NCI-H446 (cell line): Measurements from ENCODE around the gene RAB26.

Experiments
- DNase-seq, 2 experiments: peaks; one replicate each; lab custom pipeline; 2025; lab: John Stamatoyannopoulos, UW

Gene RAB26

DNA sequence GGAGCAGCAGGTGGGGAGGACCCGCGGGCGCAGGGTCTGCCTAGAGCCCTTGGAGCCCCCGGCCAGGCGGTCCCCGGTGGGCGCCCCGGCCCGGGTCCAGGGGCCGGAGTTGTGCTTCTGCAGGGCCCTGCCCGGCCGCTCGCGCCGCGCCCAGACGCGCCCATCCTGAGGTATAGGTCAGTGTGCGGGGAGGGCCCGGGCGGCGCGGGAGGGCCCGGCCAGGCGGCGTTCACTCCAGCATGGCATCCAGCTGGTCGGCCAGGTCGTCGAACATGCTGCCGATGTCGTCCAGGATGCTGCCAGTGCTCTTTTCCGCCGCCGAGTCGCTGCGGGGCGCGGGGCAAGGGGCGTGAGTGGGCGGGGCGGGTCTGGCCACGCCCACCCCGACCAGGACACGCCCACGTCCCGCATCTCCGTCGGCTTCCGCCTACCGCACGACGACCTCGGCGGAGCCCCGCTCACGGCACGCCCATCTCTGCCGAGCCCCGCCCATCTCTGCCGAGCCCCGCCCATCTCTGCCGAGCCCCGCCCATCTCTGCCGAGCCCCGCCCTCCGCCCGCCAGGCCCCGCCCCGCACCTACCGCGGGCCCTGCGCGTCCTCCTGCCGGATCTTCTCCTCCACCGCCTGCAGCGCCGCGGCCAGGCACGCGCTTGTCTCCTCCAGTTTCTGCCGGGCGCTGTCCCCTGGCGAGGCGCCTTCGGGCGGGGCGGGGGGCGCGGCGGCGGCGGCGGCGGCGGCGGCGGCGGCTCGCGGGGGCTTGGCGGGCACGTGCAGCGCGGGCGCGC lies 30.1 kb downstream of the RAB26 start:
- no peak for DNase-seq

GRCh38 chr16:2179107-2179501 lies 30.7 kb downstream of the RAB26 start:
- no peak for DNase-seq

DNA sequence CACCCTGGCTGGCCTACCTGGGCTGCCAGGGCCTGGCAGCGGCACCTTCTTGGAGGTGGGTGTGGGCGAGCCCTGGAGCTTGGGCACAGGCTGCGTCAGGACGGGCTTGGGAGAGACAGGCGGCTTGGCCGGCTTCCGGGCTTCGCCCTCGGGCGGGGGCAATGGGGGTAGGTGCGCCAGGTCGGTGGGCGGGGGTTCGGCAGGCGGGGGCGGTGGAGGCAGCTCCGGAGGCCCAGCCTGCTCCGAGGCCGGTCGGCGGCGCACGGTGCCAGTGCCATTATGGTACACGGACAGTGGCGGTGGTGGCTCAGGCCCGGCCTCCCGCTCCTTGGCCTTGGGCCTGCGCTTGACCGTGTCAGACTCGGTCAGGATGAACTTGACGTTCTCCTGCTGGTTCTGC lies 31.2 kb downstream of the RAB26 start:
- no peak for DNase-seq

- DNase-seq = no peak
Measured at GRCh38 chr16:2180461-2180860, 32.0 kb downstream of the RAB26 start.

- no peak for DNase-seq
Measured at GRCh38 chr16:2180962-2181923, 32.8 kb downstream of the RAB26 start.

DNA sequence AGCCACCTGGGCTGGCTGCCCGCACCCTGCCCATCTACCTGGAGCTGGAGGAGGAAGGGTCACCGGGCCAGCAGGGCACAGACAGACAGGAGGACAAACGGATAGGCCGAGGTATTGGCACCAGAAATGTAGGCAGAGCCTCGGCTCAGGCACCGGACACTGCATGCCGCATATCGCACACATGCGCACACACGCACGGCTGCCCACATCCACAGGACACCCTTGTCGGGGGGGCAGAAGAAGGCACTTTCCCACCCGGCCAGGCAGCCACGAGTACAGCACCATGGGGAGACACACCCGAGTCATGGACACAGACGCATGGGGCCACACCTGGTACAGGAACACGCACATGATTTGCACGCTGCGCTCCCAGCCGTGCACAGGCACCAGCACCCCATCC lies 33.5 kb downstream of the RAB26 start:
- DNase-seq = no peak

- no peak for DNase-seq
Measured at GRCh38 chr16:2183671-2184070, 35.2 kb downstream of the RAB26 start.

GRCh38 chr16:2184346-2184745 lies 35.9 kb downstream of the RAB26 start:
- no peak for DNase-seq

DNA sequence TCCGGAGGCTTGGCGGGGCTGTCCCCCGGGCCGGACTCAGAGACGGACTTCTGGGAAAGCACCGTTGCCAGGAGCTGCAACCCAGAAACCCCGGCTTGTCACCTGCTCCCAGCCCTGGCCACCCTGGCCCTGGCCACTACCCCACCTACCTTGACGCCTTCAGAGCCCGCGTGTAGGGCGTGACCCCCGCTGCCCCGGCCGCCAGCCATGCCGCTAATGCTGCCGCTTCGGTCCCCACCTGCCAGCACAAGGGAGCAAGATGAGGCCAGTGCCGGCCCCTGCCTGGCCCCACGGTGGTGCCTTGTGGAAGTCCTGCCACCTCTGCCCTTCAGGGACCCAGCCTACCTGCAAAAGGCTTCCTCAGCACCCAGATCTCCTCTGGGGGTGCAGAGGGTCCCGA lies 36.5 kb downstream of the RAB26 start:
- DNase-seq = no peak

GRCh38 chr16:2186064-2186463 lies 37.6 kb downstream of the RAB26 start:
- DNase-seq = no peak

- no peak for DNase-seq
Measured at GRCh38 chr16:2186505-2186904, 38.1 kb downstream of the RAB26 start.

GRCh38 chr16:2187212-2187611 lies 38.8 kb downstream of the RAB26 start:
- DNase-seq = no peak

GRCh38 chr16:2188395-2188794 lies 40.0 kb downstream of the RAB26 start:
- DNase-seq = no peak

DNA sequence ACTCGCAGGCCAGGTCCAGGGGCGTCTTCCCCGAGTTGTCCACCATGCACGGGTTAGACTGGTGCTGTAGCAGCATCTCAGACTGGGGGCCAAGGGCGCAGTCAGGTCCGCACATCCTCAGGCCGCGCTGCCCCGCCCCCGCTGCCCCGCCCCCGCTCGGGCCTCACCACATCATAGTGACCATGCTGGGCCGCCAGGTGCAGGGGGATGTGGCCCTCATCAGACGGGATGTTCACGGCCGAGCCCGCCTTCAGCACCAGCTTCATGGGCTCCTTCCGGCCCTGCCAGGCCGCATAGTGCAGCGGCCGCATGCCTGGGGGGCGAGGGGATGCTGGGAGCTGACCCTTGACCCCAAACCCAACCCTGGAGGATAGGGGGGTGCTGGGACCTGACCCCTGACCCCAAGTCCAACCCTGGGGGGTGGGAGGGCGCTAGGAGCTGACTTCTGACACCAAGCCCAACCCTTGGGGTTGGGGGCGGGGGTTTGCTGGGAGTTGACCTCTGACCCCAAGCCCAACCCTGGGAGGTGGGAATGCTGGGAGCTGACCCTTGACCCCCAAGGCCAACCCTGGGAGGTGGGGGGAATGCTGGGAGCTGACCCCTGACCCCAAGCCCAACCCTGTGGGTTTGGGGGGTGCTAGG lies 40.9 kb downstream of the RAB26 start:
- DNase-seq = no peak

- DNase-seq = no peak
Measured at GRCh38 chr16:2190002-2190658, 41.7 kb downstream of the RAB26 start.

- no peak for DNase-seq
Measured at GRCh38 chr16:2190659-2191445, 42.4 kb downstream of the RAB26 start.

- DNase-seq = no peak
Measured at GRCh38 chr16:2191446-2191706, 43.0 kb downstream of the RAB26 start.

- peak in 1 of 2 experiments; percentile 42 for DNase-seq
Measured at GRCh38 chr16:2194166-2194834, 45.9 kb downstream of the RAB26 start.

- DNase-seq = peak in 1 of 2 experiments; percentile 27
Measured at GRCh38 chr16:2194852-2195321, 46.5 kb downstream of the RAB26 start.

- DNase-seq = no peak
Measured at GRCh38 chr16:2195322-2196161, 47.1 kb downstream of the RAB26 start.
